ENCODE measurements around the gene FBLL1.
"Not testable (repeated sequence)": the region's sequence is repeated elsewhere in the genome, so short reads cannot be mapped to it uniquely, and the experiment has no call there.

FBLL1 gene

DNA sequence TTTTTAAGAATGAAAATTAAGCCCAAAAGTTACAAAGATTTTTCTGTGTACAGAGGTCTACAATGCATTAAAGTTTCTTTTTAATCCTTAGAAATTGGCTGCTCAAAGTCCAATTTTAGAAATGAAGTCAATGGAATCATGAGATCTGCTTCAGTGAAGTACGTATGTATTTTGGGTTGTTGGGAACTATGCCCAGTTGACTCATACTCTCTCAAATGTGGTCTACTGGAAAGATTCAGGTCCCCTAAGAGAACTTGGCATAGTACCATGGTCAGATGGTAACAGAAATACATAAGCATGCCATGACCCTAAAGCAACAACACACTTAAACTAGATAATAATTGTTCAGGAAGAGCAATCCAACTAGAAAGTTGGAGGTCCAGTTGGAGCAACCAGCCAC lies 23.0 kb downstream of the FBLL1 start:
- no peak for DNase-seq (ENCODE audit: low read depth in 2 of 2)

DNA sequence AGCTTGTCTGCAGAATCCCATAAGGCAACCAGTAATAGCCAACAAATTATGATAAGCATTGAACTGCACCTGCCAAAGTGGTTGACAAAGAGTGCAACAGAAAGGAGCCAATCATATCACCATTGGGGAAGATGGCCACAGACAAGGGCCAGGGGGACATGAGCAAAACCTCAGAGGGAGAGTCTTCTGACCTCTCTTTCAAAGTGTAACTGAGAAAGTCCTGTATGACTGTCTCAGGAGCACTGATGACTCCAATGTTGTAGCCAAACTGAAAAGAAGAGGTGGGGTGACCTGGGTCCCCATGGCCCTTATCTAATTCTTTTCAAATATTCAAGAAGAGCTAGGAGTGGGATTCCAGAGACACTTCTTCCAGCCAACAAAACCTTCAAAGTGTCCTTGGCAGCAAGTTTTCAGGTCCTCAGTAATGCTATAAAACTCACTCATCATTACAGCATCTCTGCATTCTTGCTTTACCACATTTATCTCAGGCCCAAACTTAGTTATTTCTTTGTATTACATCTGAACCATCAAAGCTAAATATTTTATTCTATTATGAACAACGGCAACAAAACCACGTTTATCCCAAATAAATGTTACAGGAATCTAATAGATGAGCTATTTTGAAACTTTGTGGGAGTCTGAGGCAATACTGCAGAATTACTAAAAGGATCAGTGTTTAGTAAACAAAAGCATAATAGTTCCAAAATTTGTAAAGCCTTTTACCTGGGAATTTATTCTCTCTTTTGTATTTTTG lies 24.4 kb downstream of the FBLL1 start:
- no peak for DNase-seq (ENCODE audit: low read depth in 2 of 2)

DNA sequence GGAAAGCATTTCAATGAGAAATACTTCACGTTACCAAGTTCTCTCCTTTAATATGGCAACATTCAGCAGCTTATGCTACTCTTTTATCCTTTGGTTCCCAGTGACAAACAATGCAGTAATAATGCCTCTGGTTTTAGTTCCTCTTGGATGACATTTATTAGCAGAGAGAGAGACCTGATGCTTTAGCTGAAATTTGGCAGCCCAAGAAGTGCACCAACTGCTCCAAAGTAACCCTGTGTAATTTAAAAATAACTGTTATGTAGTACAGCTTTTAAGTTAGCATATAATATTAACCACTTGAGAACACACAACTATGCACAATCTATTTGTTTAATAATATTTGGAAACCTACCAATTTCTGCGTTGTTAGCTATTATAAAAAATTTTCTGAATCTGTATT lies 28.3 kb downstream of the FBLL1 start:
- no peak for DNase-seq (ENCODE audit: low read depth in 2 of 2)

DNA sequence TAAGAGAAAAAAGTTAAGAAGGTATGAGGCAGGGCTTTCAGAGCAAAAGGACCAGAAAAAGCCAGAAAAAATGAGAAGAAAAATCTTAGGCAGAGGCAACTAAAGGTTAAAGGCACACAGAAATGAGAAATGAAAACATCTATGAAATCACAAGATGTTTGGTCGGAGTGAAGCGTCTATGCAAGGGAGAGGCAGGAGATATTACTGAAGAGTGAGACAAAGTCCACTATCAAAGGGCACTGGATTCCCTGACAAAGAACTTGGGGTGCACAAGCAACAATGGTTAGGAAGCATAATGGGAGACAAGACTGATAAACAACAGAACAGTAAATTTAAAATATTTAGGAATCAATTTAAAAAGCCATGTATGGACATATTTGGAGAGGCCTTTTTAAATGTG lies 33.2 kb downstream of the FBLL1 start:
- DNase-seq (ENCODE audit: low read depth in 2 of 2), result no peak

DNA sequence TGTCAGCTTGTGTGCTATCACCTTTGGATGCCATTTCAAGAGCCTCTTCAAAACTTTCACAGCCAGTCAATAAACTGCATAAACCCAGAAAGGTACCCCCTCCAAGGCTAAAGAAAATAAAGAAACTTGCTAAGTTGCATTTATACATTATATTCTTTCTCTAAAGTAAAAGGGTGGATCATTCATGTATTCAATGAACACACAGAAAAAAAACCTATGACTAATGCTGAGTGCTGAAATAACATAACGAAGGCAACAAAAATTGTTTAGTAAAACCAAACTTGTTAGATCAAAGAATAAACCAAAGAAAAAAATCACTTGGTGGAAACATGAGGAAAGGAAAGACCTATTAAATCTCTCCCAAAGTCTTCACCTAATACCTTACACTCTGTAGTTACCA lies 34.9 kb downstream of the FBLL1 start:
- DNase-seq (ENCODE audit: low read depth in 2 of 2), result no peak

DNA sequence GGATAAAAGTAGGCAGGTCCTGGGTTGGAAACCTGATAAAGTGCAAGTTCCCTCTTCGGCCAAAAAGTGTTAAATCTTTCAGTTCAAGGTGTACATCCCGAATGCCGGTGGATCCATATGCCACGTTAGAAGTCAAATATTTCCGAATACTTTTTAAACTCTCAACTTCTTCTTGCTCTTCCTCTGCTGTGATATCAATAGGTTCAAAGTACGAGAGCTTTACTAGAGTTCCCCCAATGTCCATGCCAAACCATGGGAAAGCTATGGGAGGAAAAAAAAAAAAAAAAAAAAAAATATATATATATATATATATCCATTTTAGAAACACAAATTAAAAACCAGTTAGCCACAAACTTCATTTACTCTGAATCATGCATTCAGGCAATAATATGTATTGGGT lies 39.6 kb downstream of the FBLL1 start:
- DNase-seq (ENCODE audit: low read depth in 2 of 2), result no peak

DNA sequence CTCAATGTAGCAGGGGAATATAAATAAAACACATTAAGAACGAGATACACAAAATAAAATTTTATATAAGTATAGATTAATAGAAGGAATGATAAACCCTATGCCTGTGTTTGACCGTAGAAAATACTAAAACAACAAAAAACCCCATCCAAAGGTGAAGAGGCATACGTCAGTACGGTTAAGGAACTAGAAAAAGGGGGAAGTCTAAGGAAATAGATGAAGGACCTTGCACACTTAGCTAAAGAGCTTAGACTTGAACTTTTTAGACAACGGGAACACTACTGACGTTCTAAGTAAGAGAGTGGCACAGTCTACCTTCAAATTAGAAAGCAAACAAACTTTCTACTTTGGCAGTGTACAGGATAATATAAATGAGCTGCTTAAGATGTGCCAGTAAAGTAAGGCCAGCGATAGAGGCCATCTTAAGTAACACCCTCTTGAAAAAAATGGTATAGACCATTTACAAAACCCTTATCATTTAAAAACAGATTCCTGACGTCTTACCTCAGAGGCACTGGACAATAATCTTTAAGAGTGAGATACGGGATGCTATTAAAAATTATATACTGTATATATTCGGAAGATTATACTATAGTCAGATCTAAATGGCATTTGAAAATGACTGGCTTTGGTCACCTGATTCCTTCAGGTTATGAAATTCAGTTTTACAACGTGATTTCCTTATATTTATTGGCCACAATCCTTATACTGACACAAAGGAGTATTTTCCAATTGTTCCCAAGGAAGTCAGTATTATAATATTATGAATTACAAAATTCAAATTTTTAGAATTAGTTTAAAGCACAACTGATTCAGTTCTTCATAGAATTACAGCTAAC lies 41.6 kb downstream of the FBLL1 start:
- DNase-seq (ENCODE audit: low read depth in 2 of 2), result no peak

DNA sequence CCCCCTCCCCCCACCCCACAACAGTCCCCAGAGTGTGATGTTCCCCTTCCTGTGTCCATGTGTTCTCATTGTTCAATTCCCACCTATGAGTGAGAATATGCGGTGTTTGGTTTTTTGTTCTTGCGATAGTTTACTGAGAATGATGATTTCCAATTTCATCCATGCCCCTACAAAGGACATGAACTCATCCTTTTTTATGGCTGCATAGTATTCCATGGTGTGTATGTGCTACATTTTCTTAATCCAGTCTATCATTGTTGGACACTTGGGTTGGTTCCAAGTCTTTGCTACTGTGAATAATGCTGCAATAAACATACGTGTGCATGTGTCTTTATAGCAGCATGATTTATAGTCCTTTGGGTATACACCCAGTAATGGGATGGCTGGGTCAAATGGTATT lies 44.6 kb downstream of the FBLL1 start:
- DNase-seq (ENCODE audit: low read depth in 2 of 2), result not testable (repeated sequence)

DNA sequence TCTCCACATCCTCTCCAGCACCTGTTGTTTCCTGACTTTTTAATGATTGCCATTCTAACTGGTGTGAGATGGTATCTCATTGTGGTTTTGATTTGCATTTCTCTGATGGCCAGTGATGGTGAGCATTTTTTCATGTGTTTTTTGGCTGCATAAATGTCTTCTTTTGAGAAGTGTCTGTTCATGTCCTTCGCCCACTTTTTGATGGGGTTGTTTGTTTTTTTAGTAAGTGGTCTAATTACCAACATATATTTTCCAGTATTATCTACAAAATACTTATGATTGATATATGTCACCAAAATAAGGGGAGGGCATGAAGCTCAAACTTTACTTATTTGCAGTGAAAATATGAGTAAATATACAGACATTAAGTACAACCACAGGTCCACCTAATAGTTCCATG lies 45.1 kb downstream of the FBLL1 start:
- not testable (repeated sequence) for DNase-seq (ENCODE audit: low read depth in 2 of 2)

DNA sequence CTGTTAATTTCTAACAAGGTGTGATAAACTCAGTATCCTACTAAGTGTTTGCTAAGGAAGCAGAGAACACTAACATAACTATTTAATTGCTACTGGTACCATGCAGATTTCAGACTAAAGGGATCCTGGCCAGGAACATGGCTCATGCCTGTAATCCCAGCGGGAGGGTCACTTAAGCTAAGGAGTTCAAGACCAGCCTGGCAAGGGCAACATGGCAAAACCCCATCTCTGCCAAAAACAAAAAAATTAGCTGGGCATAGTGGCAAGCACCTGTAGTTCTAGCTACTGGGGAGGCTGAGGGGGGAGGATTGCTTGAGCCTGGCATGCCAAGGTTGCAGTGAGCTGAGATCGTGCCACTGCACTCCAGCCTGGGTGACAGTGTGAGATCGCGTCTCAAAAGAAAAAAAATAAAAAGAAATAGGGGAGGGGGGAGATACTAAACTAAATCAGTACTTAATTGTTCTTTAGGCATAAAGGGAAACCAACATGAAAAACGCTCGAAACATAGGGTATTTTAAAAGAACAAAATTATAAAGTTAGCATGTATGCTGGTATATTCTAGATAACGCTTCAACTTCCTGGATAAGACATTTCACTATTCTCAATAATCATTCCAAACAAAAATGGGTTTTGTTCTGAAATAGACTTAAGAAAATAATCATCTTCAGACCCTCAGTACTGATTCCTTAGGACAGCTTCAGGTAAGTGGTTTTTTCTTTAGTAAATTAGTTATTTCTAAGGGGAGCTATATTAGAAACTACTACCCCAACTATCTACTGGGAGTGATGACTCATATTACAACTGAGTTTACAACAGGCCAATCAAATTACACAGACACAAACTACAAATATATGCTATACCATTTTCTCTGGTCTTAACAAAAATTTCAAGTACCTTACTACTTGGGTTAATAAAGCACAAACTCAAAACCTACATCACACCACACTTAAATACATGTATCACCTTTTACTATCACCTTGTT lies 46.6 kb downstream of the FBLL1 start:
- no peak for DNase-seq (ENCODE audit: low read depth in 2 of 2)

DNA sequence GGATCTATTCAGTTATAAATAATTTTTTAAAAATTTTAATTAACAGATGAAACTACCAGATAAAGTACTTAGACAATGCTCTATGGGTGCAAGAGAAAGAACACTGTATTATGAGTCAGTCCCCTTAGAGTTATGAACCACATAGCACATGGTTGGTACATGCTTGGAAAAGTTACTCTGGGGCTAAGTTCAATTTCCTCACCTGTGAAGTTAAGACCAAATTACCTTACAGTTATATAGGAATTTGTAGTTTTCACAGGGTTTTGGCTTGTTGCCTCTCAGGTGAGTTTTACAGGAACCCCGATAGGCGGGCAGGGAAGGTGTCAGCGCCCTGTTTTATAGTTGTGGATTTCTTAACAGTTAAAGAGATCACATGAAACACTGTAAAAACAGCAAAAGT lies 48.9 kb downstream of the FBLL1 start:
- no peak for DNase-seq (ENCODE audit: low read depth in 2 of 2)

DNA sequence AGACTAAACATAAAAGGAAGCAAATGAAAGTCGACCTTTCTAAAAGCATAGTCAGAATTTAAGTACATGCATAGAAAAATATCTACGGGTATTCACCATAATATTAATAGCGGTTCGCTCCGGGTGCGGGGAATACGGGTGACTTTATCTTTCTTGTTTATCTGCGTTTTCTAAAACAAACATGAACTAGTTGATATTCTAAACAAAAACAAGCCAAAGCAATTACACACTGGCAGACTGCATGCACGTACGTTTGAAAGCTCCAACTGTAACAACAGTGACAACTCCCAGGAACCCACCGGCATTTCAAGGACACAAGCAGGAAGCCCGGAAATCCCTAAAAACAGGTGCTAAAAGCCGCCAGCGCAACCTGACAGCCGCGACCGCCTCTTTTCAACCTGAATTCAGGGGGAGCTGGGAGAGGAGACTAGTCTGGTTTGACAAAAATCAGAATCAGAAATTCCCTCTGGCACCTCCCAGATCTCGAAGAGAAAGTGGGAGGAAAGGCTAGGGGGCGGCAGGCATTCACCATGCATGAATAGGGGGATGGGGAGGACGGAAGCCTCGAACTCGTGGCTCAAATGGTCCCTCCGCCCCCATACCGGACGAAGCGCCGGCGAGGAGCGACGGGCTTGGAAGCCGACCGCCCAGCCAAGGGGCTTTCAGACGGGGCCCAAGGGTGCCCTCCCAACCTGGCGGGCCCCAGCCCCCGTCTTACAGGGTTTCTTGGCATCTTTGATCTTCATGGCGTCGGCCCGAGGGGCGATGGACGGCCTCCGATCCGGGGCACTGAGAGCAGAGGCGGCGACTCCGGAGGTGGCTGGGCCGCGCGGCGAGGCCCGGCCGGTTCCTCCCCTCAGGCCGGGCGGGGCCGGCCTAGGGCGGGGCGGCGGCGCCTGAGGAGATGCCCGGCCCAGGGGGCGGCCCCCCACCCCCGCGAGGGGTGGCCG lies 49.7 kb downstream of the FBLL1 start, which contains the start of gene PANK3:
Gene PANK3, minus strand, starts transcription at position 831 of the 950 bp plus-strand sequence. Its CDS starts 85 bp downstream, at position 746.
- no peak for DNase-seq (ENCODE audit: low read depth in 2 of 2)

DNA sequence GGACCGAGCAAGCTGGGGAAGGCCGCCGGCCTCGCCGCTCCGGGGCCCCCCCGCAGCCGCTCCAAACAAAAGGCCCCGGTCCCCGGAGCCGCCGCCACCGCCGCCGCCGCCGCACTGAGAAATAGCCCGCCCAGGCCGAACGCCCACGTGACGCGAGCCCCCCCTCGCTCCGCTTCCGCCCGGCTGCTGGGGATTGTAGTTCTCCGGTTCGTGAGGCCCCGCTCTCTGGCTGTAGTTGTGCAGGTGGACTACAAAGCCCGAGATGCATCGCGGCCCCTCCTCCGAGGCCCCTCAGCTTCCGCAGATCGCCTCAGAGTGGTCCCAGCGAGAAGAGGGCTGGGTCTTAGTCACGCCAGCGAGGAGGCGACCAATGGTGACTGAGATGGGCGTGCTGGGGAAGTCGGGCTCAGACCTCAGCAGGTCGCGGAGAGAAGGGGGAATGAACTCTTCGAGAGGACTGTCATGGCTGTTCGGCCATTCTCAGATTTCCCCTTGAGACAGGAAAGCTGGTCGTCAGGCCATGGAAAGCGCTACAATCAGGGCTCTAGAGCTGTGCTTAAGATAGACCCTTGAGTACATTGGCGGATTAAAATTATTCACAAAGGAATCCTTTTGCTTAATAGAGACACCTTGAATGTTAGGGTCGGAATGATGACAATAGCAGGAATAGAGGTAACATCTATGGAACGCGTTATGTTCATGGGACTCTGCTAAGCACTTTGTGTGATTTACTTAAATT lies 50.6 kb downstream of the FBLL1 start:
- DNase-seq (ENCODE audit: low read depth in 2 of 2), result peak; percentile 93 to 94

DNA sequence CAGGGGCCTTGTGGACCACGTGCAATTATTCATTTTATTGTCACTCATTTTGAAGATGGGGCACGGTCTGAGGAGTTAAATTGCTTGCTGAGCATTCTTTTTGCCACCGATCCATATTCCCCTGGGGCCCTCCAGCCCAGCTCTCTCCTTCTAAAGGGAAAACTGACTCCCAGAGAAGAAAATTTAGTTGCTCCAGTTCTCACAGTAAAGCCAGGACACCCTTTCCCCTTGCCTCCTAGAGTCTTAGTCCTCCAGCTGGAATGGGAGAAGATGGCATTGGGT lies 51.1 kb downstream of the FBLL1 start:
- no peak for DNase-seq (ENCODE audit: low read depth in 2 of 2)
